Upper lobe of left lung (tissue), 6 donors: ENCODE measurements around the gene STARD9. TPM values are rescaled to one million over a fixed set of nuclear protein-coding genes. Genes with fewer than 3 reads are reported as not detected.

Experiments used
- ATAC-seq, 2 donors: fragments of 200-7000 bp; cut with Tn5 transposase; one replicate each; pipeline ENCODE4 v1.9.1; 2022; ENCODE audit warnings: mild to moderate bottlenecking in 2 of 2, moderate library complexity in 2 of 2; ENCODE audit not compliant: low FRiP score in 2 of 2
- DNase-seq, 2 donors: peaks; one replicate each; pipeline ENCODE4 v3.0.0-alpha.2; 2019 to 2020
- H3K27ac ChIP-seq, 4 donors: fragments of 200-600 bp; sonication (generic); one replicate each; pipeline ENCODE4 v1.5.1; 2016 to 2019
- H3K27me3 ChIP-seq, 4 donors: fragments of 200-600 bp; sonication (generic); one replicate each; pipeline ENCODE4 v1.5.1; 2017 to 2019
- H3K36me3 ChIP-seq, 4 donors: fragments of 200-600 bp; sonication (generic); one replicate each; pipeline ENCODE4 v1.5.1; 2016 to 2019
- H3K4me1 ChIP-seq, 4 donors: fragments of 200-600 bp; sonication (generic); one replicate each; pipeline ENCODE4 v1.5.1; 2018 to 2019
- H3K4me3 ChIP-seq, 4 donors: fragments of 200-600 bp; sonication (generic); one replicate each; pipeline ENCODE4 v1.5.1; 2017 to 2019; ENCODE audit warnings: mild to moderate bottlenecking in 2 of 4, moderate library complexity in 1 of 4
- H3K9me3 ChIP-seq, 4 donors: fragments of 200-600 bp; sonication (generic); one replicate each; pipeline ENCODE4 v1.5.1; 2018 to 2019
- CTCF ChIP-seq, 6 experiments: fragments of 450-650 bp in 4 of 6; fragments of 200-600 bp in 2 of 6; sonication (generic) in 2 of 6; IDR thresholded peaks; one replicate each; pipeline ENCODE4 v1.5.1; 2016 to 2019; ENCODE audit warnings: antibody characterized with exemption in 6 of 6
- EP300 ChIP-seq, 4 donors: sonication (generic); formaldehyde crosslinking; IDR thresholded peaks; one replicate each; pipeline ENCODE4 v1.5.1; 2017; ENCODE audit warnings: antibody characterized with exemption in 4 of 4, control low read depth in 2 of 4
- POLR2A ChIP-seq, 4 donors: fragments of 450-650 bp; IDR thresholded peaks; one replicate each; pipeline ENCODE4 v1.5.1; 2016 to 2017; ENCODE audit warnings: antibody characterized with exemption in 4 of 4, mild to moderate bottlenecking in 2 of 4
- POLR2AphosphoS5 ChIP-seq, 2 donors: sonication (generic); formaldehyde crosslinking; IDR thresholded peaks; one replicate each; pipeline ENCODE4 v1.5.1; 2017; ENCODE audit warnings: antibody characterized with exemption in 2 of 2
- WGBS, 2 donors: methylation state at CpG; one replicate each; pipeline ENCODE4 v1.1.5; 2017 to 2018; 5-methylcytosine and 5-hydroxymethylcytosine counted together
- total RNA-seq, 6 donors: library from RNA; depleted of rRNA in 4 of 6; stranded (reverse); fragments of >200 nt in 4 of 6; gene quantifications; one replicate each; pipeline versions ENCODE4 v1.1.0 to v1.2.1, GENCODE V29; 2016 to 2021
- donor health status: DM: no; HTN: no; CAD: no; lungs with moderate emphysema.
- donor health status: DM: no; HTN: yes; CAD: no; lungs with severe emphysema.

The STARD9 gene
- total RNA-seq, 6 donors from 2014 or later = 14.6 to 141 (median 28.8) TPM

DNA sequence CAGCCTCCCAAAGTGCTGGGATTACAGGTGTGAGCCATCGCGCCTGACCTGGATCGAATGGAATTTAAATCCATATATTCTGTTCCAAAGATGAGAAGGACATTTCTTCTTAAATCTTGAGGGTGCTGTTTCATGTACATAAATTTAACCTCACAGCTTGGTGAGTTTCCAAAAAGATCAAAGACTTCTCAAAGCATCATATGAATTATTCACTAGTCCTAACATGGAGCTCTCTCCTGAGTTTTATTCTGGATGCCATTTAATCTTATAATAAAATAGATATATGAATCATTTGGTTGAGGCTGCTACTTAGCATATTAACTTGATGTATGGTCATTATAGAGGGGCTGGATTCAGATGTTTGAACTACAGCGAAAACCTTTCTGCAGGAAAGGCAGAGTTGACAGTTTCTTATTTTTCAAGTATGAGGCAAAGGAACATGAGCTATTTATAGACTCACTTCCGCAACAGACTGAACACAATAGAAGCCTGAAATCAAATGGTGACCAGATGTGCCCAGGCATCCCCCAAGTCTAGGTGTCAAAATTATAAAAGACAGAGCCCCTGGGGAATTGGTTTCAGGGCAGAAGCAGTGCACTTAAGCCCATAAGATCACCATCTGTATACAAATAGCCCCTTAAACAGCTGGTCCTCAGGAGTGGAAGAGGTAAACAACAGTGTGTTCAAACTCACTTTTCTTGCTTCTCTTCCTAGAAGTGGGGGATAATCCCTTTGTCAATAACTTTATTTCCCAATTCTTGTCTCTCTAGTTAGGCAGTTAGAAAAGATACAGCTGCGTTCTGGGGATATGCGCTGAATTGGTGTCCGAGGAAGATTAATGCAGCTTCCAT is 29.7 kb downstream of the STARD9 start:
- Histone ChIP-seq H3K4me3 (no peak overlapping the region), H3K9me3 (no peaks in the 10 kb centered on the region), H3K27me3 (no peaks in the 10 kb centered on the region), H3K27ac (peak overlapping the region; percentile 57 to 86 (median 64)), H3K36me3 (no peaks in the 10 kb centered on the region), H3K4me1 (peaks cover 35 to 53% (median 41%) of the 10 kb centered on the region in 4 donors)
- ATAC-seq (peak in 1 of 2 donors; percentile 41), DNase-seq (no peak)
- 56 to 57% methylated on average over 8 of the region's 8 CpGs for WGBS, 2 donors
- peak in 1 of 2 donors; percentile 15 for TF ChIP-seq POLR2AphosphoS5 (IDR thresholded peaks at IDR 0.05)
- TF ChIP-seq POLR2A (IDR thresholded peaks at IDR 0.05) = no peak
- TF ChIP-seq EP300 (IDR thresholded peaks at IDR 0.05) = peak in 1 of 4 donors; percentile 2
- no peak for TF ChIP-seq CTCF (IDR thresholded peaks at IDR 0.05)

DNA sequence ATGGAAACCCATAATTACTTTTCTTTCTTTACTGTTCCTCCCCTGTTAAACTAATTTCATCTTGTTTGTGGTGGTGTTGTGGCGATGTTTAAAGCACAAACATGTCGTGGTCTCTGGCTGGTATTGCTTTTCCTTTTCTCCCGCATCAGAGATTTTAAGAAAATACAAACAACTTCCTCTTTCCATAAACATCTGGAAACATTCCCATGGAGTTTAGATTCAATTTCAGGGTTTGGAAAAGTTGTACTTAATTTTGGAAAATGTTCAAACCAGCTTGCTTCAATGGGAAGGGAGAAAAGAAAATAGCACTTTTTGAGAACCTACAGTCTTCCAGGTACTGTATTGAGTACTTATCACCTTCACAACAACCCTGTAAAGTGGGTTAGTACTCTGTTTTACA is 30.4 kb downstream of the STARD9 start:
- peaks cover 30 to 53% (median 41%) of the 10 kb centered on the region in 4 donors for H3K4me1 ChIP-seq
- WGBS, 2 donors = 36% methylated on average over 3 of the region's 3 CpGs
- H3K27me3 ChIP-seq = no peaks in the 10 kb centered on the region
- no peak for DNase-seq
- no peaks in the 10 kb centered on the region for H3K36me3 ChIP-seq
- ATAC-seq = no peak
- no peaks in the 10 kb centered on the region for H3K9me3 ChIP-seq
- no peak for TF ChIP-seq CTCF (IDR thresholded peaks at IDR 0.05)
- no peak for TF ChIP-seq POLR2A (IDR thresholded peaks at IDR 0.05)
- no peak for TF ChIP-seq EP300 (IDR thresholded peaks at IDR 0.05)
- no peak for TF ChIP-seq POLR2AphosphoS5 (IDR thresholded peaks at IDR 0.05)
- peak overlapping the region; percentile 57 to 86 (median 64) for H3K27ac ChIP-seq
- no peak overlapping the region for H3K4me3 ChIP-seq

- Histone ChIP-seq H3K9me3 (no peaks in the 10 kb centered on the region), H3K4me1 (peaks cover 30 to 47% (median 41%) of the 10 kb centered on the region in 4 donors), H3K4me3 (no peak overlapping the region), H3K27ac (peak overlapping the region; percentile 35 to 62 (median 49)), H3K27me3 (no peaks in the 10 kb centered on the region), H3K36me3 (no peaks in the 10 kb centered on the region)
- TF ChIP-seq POLR2AphosphoS5 (IDR thresholded peaks at IDR 0.05) (peak in 1 of 2 donors; percentile 38), POLR2A (IDR thresholded peaks at IDR 0.05) (no peak), CTCF (IDR thresholded peaks at IDR 0.05) (no peak), EP300 (IDR thresholded peaks at IDR 0.05) (no peak)
- DNase-seq = peak in 1 of 2 donors; percentile 77
- peak; percentile 49 to 90 for ATAC-seq
- WGBS, 2 donors = 17 to 22% methylated on average over 4 of the region's 4 CpGs
Observed at GRCh38 chr15:42608110-42608531, 32.7 kb downstream of the STARD9 start.

DNA sequence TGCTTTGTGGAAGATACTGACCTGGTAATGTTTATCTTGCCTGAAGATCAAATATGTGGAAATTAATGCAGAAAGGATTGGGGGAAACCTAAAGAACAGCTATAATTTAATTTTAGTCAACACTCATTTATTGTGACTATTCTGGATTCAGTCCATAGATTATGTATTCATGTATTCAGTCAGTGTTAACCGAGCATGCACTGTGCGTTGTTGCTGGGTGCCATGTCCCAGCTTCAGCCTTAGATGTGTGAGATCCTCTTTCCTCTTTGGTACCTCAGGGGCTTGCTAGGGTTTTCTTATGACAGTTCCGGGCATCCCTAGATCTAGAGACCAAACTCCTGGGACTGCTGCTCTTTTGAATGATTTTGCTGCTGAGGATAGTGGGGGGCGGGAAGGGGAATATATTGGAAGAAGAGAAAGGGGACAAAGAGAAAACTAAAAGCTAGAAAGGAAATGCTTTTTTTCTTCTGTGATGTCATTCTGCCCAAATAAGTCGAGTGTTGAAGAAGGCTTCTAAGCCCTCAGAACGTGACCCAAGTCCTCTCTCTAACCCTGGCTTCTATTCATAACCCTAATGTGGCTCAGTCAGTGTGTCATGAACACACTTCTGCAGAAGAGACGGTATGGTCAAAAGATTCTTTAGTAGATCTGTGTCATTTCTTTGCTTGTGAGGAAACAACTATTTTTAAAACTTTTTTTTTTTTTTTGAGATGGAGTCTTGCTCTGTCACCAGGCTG is 33.5 kb downstream of the STARD9 start:
- WGBS, 2 donors = 59 to 61% methylated on average over 7 of the region's 7 CpGs
- no peak for TF ChIP-seq POLR2AphosphoS5 (IDR thresholded peaks at IDR 0.05)
- no peak for TF ChIP-seq EP300 (IDR thresholded peaks at IDR 0.05)
- no peak for TF ChIP-seq CTCF (IDR thresholded peaks at IDR 0.05)
- no peak for TF ChIP-seq POLR2A (IDR thresholded peaks at IDR 0.05)
- H3K4me1 ChIP-seq = peaks cover 30 to 49% (median 42%) of the 10 kb centered on the region in 4 donors
- H3K9me3 ChIP-seq = no peaks in the 10 kb centered on the region
- H3K4me3 ChIP-seq = no peak overlapping the region
- no peaks in the 10 kb centered on the region for H3K36me3 ChIP-seq
- no peak for DNase-seq
- no peak for ATAC-seq
- no peaks in the 10 kb centered on the region for H3K27me3 ChIP-seq
- H3K27ac ChIP-seq = peak overlapping the region in 3 of 4 donors; percentile 21 to 47 (median 35)
